HG02759 (cell line): Measurements from ENCODE around the gene SHANK2.
A peak's percentile ranks its signal among the peaks of the same experiment; 100 is the strongest.

Experiments
- ATAC-seq: cut with Tn5 transposase; IDR thresholded peaks from one replicate; pipeline ENCODE4 v1.9.1; 2021; ENCODE audit warnings: mild to moderate bottlenecking, moderate library complexity; ENCODE audit not compliant: unreplicated experiment

Gene SHANK2

GRCh38 chr11:71269603-71270511 lies 17.5 kb upstream of the SHANK2 start:
- ATAC-seq, result no peak

GRCh38 chr11:71268706-71269321 lies 16.4 kb upstream of the SHANK2 start:
- ATAC-seq, result no peak

- ATAC-seq, result no peak
Observed at GRCh38 chr11:71267807-71268421, 15.5 kb upstream of the SHANK2 start.

GRCh38 chr11:71266114-71266833 lies 13.9 kb upstream of the SHANK2 start:
- no peak for ATAC-seq

- ATAC-seq, result no peak
Observed at GRCh38 chr11:71265559-71266092, 13.2 kb upstream of the SHANK2 start.

GRCh38 chr11:71263386-71263785 lies 11.0 kb upstream of the SHANK2 start:
- no peak for ATAC-seq

GRCh38 chr11:71255800-71256479 lies 3.6 kb upstream of the SHANK2 start:
- no peak for ATAC-seq

- no peak for ATAC-seq
Observed at GRCh38 chr11:71255323-71255722, 2.9 kb upstream of the SHANK2 start.

GRCh38 chr11:71253794-71254193 lies 1.4 kb upstream of the SHANK2 start:
- ATAC-seq, result no peak

- peak; percentile 40 for ATAC-seq
Observed at GRCh38 chr11:71252770-71253730, 673 bp upstream of the SHANK2 start.

GRCh38 chr11:71251761-71252268 lies 562 bp downstream of the SHANK2 start:
- peak; percentile 54 for ATAC-seq

GRCh38 chr11:71251151-71251721 lies 1.1 kb downstream of the SHANK2 start:
- peak; percentile 5 for ATAC-seq

- ATAC-seq, result no peak
Observed at GRCh38 chr11:71250523-71251150, 1.7 kb downstream of the SHANK2 start.

GRCh38 chr11:71249301-71249700 lies 3.1 kb downstream of the SHANK2 start:
- ATAC-seq, result no peak

GRCh38 chr11:71248656-71249055 lies 3.7 kb downstream of the SHANK2 start:
- no peak for ATAC-seq

- ATAC-seq, result no peak
Observed at GRCh38 chr11:71248251-71248570, 4.2 kb downstream of the SHANK2 start.

- no peak for ATAC-seq
Observed at GRCh38 chr11:71247551-71248250, 4.7 kb downstream of the SHANK2 start.

GRCh38 chr11:71246559-71246958 lies 5.8 kb downstream of the SHANK2 start:
- no peak for ATAC-seq
